ENCODE measurements around the gene RUBCNL. TPM values are rescaled to one million over a fixed set of nuclear protein-coding genes. Genes with fewer than 3 reads are reported as not detected.

RUBCNL gene
- total and polyA plus RNA-seq, 2 experiments from 2014 or later = 4.2 to 5.9 TPM

- TF ChIP-seq ZNF331 (CRISPR knock-in tag; IDR thresholded peaks at IDR 0.05; ENCODE audit: low read depth) = no peak
- TF ChIP-seq JUNB (IDR thresholded peaks at IDR 0.05; ENCODE audit: unreplicated experiment) = no peak
- TF ChIP-seq ZNF114 (CRISPR knock-in tag; IDR thresholded peaks at IDR 0.05) = no peak
- TF ChIP-seq NANOG (IDR thresholded peaks at IDR 0.05; ENCODE audit: borderline replicate concordance) = no peak
- TF ChIP-seq STAT1 (IDR thresholded peaks at IDR 0.05; ENCODE audit: unreplicated experiment) = no peak
Measured at GRCh38 chr13:46347277-46347676, 39.8 kb downstream of the RUBCNL start (continued).

GRCh38 chr13:46345866-46346265 lies 41.2 kb downstream of the RUBCNL start:
- H3F3A ChIP-seq (replicated peaks; ENCODE audit: low read depth) = no peaks in the 10 kb centered on the region
- no peak overlapping the region for H3K27ac ChIP-seq (ENCODE audit: low read depth)
- H3K4me3 ChIP-seq = no peak overlapping the region
- ATAC-seq (no peak), DNase-seq (ENCODE audit: low spot score) (no peak)
- no peak overlapping the region for H3K4me2 ChIP-seq
- no peaks in the 10 kb centered on the region for H3K36me3 ChIP-seq (ENCODE audit: insufficient read depth)
- TF ChIP-seq CREB1 (CRISPR knock-in tag; IDR thresholded peaks at IDR 0.05; ENCODE audit: low read depth) (no peak), ZNF462 (CRISPR knock-in tag; IDR thresholded peaks at IDR 0.05) (no peak), REST (IDR thresholded peaks at IDR 0.05; ENCODE audit: unreplicated experiment) (no peak), EZH2 (IDR thresholded peaks at IDR 0.05; ENCODE audit: low read depth, unreplicated experiment) (no peak), ZNF114 (CRISPR knock-in tag; IDR thresholded peaks at IDR 0.05) (no peak), EZH2phosphoT487 (IDR thresholded peaks at IDR 0.05; ENCODE audit: unreplicated experiment) (no peak), JUNB (IDR thresholded peaks at IDR 0.05; ENCODE audit: unreplicated experiment) (no peak), ZNF331 (CRISPR knock-in tag; IDR thresholded peaks at IDR 0.05; ENCODE audit: low read depth) (no peak), STAT1 (IDR thresholded peaks at IDR 0.05; ENCODE audit: unreplicated experiment) (no peak), ETS1 (IDR thresholded peaks at IDR 0.05) (no peak), NANOG (IDR thresholded peaks at IDR 0.05; ENCODE audit: borderline replicate concordance) (no peak), POLR2AphosphoS5 (IDR thresholded peaks at IDR 0.05; ENCODE audit: low read depth) (no peak), CTCF (conservative IDR thresholded peaks at IDR 0.05; ENCODE audit: low read depth in 2 of 2) (no peak)
- H3K4me3 Mint-ChIP-seq = no peak overlapping the region
- no peaks in the 10 kb centered on the region for H3K9me2 ChIP-seq (ENCODE audit: insufficient read depth)
- H3K4me1 Mint-ChIP-seq = no peaks in the 10 kb centered on the region
- H3K27me3 Mint-ChIP-seq (ENCODE audit: insufficient read depth, low read depth, poor library complexity) = peaks cover 3% of the 10 kb centered on the region
- H2AFZ ChIP-seq = no peak overlapping the region
- H4K20me1 ChIP-seq (replicated peaks; ENCODE audit: insufficient read depth) = no peaks in the 10 kb centered on the region
- H3K36me3 Mint-ChIP-seq (ENCODE audit: low read depth) = no peaks in the 10 kb centered on the region
- no peaks in the 10 kb centered on the region for H3K27me3 ChIP-seq (ENCODE audit: insufficient read depth)
- no peaks in the 10 kb centered on the region for H3K79me2 ChIP-seq (replicated peaks; ENCODE audit: insufficient read depth)
- no peaks in the 10 kb centered on the region for H3K4me1 ChIP-seq (ENCODE audit: insufficient read depth)
- H3K27ac Mint-ChIP-seq = no peak overlapping the region
- H3K9me3 Mint-ChIP-seq = no peaks in the 10 kb centered on the region
